IMR-90 (cell line): ENCODE results near the gene IRF2BP1.

Experiments used
- BHLHE40 ChIP-seq: fragments of 150-350 bp; IDR thresholded peaks from 2 replicates; pipeline ENCODE4 v1.6.1; 2016; ENCODE audit warnings: mild to moderate bottlenecking, low read depth, low read length
- CEBPB ChIP-seq: IDR thresholded peaks from 2 replicates; pipeline ENCODE4 v1.6.1; 2012; ENCODE audit warnings: low read depth, low read length, improper control_type of control experiment
- CHD1 ChIP-seq: IDR thresholded peaks from 2 replicates; pipeline ENCODE4 v1.6.1; 2012; ENCODE audit warnings: low read depth, low read length, improper control_type of control experiment
- CTCF ChIP-seq: conservative IDR thresholded peaks from 2 replicates; pipeline ENCODE4 v1.5.1; 2012; ENCODE audit warnings: mild to moderate bottlenecking, low read depth, low read length, improper control_type of control experiment
- MAFK ChIP-seq: IDR thresholded peaks from 2 replicates; pipeline ENCODE4 v1.6.1; 2012; ENCODE audit warnings: low read depth, low read length, improper control_type of control experiment
- MXI1 ChIP-seq: IDR thresholded peaks from 2 replicates; pipeline ENCODE4 v1.6.1; 2012; ENCODE audit warnings: low read depth, mild to moderate bottlenecking, low read length, moderate library complexity, borderline replicate concordance
- POLR2A ChIP-seq: IDR thresholded peaks from 2 replicates; pipeline ENCODE4 v1.6.1; 2012; ENCODE audit warnings: mild to moderate bottlenecking, low read depth, low read length
- RAD21 ChIP-seq: IDR thresholded peaks from 2 replicates; pipeline ENCODE4 v1.6.1; 2012; ENCODE audit warnings: low read length, improper control_type of control experiment
- RCOR1 ChIP-seq: IDR thresholded peaks from 2 replicates; pipeline ENCODE4 v1.6.1; 2012; ENCODE audit warnings: mild to moderate bottlenecking, low read length, improper control_type of control experiment; ENCODE audit not compliant: insufficient replicate concordance
- RFX5 ChIP-seq: IDR thresholded peaks from 2 replicates; pipeline ENCODE4 v1.8.0; 2012; ENCODE audit warnings: low read depth, mild to moderate bottlenecking, low read length, moderate library complexity
- SMC3 ChIP-seq: fragments of 150-350 bp; IDR thresholded peaks from 2 replicates; pipeline ENCODE4 v1.6.1; 2016; ENCODE audit warnings: low read depth, mild to moderate bottlenecking, antibody characterized with exemption, low read length, moderate library complexity
- TF ChIP-seq, protein P1 (sequence below): fragments of 150-350 bp; IDR thresholded peaks from 2 replicates; pipeline ENCODE4 v1.6.1; 2017; ENCODE audit warnings: mild to moderate bottlenecking, antibody characterized with exemption, low read length, low read depth

DNA sequence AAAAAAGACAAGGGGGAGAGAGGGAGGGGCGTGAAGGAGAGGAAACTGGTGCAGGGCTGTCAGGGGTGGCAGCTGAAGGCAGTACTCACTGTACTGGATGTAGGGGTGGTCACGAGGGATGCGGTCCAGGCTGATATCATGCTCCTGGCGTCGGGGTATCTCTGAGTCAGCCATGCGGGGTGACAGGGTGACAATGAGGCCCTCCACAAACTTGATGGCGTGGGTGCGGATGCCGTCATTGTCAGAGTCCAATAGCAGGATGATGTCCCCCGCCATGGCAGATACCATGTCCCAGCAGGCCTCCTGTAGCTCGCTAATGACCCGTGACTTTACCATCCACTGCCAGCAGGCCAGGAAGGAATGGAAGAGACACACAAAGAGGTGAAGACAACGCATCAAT, 38.3 kb downstream of the IRF2BP1 start:
- TF ChIP-seq CEBPB: no peak
- no peak for TF ChIP-seq CTCF
- no peak for TF ChIP-seq POLR2A
- TF ChIP-seq SMC3: no peak
- TF ChIP-seq, protein P1, sequence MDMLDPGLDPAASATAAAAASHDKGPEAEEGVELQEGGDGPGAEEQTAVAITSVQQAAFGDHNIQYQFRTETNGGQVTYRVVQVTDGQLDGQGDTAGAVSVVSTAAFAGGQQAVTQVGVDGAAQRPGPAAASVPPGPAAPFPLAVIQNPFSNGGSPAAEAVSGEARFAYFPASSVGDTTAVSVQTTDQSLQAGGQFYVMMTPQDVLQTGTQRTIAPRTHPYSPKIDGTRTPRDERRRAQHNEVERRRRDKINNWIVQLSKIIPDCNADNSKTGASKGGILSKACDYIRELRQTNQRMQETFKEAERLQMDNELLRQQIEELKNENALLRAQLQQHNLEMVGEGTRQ: no peak
- TF ChIP-seq RAD21: no peak
- TF ChIP-seq RFX5: no peak
- no peak for TF ChIP-seq CHD1
- TF ChIP-seq BHLHE40: no peak
- TF ChIP-seq MXI1: no peak
- no peak for TF ChIP-seq RCOR1
- no peak for TF ChIP-seq MAFK
